A172 (cell line): ENCODE measurements around the gene SNRNP200. TPM values are rescaled to one million over a fixed set of nuclear protein-coding genes. Genes with fewer than 3 reads are reported as not detected.

Experiments
- DNase-seq: peaks from one replicate; pipeline ENCODE4 v3.0.0-alpha.2; 2015; ENCODE audit warnings: low spot score
- total RNA-seq: library from RNA; depleted of rRNA; stranded (reverse); fragments of >200 nt; shearing (Covaris generic); gene quantifications from 2 replicates; pipeline ENCODE4 v1.2.3, GENCODE V29; 2014

SNRNP200 gene
- total RNA-seq, 1 experiment from 2014 or later = 38.5 TPM

DNA sequence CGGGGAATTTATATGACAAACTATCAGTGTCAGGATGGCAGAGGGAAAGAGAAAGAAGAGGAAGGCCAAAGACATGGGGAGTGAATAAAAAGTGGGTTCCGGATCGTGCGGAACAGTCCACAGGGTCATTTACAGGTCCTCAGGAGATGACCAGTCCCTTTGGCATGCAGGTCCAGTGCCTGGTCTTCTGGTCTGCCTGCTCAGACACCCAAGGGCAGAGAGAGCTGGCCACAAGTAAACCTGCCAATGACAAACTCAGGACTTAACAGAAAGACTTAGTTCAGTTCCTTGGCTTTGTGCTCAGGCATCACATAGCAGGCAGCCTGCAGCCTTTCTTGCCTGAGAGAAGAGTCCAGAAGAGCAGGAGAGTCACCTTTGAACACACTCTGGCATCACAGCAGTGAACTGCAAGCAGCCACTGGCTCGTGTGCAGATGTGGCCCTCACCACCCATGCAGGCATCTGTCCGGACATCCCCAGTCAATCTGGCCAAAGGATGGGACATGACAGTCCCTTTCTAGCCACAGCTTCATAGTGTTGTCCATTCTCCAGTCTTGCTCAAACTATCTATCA lies 53.5 kb downstream of the SNRNP200 start:
- peak; percentile 99 for DNase-seq

DNA sequence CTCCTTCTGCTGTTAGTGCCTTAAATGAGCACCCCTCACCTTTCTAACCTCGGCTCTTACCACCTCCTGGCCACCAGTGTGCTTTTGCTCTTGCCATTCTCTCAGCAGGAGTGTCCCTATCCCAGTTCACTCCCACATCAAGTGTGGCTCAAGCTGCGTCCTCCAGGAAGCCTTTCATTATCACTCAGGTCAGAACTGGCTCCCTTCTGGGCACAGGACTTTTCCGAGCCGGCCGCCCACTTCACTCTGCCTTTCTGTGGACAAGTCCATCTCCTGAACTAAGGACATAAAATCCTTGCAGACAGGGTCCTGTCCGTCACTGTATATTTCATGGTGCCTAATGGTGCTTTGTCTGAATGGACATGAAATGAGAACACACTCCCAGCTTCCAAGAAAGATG lies 55.2 kb downstream of the SNRNP200 start:
- DNase-seq = no peak

DNA sequence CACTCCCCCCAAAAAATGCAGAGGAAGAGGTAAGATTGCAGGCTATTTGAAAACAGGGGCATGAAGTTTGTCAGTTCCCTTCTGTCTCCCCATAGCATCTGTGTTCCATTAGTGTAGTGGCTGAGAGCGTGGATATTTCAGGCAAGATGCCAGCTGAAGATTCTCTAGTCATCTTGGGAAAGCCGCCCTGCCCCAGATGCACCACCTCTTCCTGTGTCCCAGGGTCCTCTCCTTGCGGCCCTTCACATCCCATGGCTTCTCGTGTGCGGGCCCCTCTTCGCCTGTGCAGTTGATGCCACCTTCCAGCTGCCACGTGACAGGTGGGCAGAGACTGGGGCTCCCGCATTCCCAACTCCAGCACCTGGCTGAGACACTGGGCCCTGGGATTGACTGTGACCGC lies 55.7 kb downstream of the SNRNP200 start:
- DNase-seq = no peak

DNA sequence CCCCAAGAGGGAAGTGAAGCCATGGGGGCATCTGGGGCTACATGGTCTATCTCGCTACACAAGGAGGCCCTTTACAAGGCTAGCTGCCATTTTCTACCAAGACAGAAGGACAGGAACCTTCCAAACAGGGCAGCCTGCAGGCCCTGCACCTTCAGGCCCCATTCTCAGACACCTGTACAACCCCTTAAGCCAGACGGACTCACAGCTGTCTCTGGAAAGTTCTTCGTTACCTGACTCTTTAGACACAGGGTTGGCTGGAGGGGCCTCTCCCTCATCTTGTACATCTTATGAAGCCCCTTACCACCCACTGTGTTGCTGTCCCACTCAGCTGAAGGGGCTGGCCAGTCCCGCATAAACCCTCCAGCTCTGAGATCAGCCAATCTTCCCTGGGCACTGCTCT lies 56.7 kb downstream of the SNRNP200 start:
- DNase-seq = no peak

DNA sequence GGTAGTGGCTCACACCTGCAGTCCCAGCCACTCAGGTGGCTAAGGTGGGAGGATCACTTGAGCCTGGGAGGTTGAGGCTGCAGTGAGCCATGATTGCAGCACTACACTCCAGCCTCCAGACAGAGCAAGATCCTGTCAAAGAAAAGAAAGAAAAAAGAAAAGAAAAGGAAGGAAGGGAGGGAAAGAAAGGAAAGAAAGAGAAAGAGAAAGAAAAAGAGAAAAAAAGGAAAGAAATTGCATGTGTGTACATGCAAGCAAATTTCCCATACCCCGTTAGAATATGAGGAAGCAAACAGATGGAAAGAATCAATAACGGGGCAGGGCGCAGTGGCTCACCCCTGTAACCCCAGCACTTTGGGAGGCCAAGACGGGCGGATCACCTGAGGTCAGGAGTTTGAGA lies 57.5 kb downstream of the SNRNP200 start:
- no peak for DNase-seq

DNA sequence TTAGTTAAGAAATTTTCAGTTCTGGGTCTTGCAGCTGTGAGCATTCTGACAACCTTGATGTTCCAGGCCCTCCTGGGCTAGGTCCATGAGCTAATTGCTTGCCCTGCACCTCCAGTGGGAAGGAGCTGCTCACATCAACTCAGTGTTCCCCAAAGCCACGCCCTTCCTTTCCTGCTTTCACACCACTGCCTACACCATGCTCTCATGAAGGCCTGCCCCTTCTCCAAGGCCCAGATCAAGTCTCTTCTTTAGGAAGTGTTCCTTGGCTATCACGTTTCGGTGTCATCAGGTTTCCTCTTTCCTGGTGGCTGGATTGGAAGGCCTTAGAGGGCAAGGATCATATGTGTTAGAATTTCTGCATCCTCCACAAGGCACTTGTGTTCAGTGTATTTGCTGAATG lies 58.3 kb downstream of the SNRNP200 start:
- no peak for DNase-seq

DNA sequence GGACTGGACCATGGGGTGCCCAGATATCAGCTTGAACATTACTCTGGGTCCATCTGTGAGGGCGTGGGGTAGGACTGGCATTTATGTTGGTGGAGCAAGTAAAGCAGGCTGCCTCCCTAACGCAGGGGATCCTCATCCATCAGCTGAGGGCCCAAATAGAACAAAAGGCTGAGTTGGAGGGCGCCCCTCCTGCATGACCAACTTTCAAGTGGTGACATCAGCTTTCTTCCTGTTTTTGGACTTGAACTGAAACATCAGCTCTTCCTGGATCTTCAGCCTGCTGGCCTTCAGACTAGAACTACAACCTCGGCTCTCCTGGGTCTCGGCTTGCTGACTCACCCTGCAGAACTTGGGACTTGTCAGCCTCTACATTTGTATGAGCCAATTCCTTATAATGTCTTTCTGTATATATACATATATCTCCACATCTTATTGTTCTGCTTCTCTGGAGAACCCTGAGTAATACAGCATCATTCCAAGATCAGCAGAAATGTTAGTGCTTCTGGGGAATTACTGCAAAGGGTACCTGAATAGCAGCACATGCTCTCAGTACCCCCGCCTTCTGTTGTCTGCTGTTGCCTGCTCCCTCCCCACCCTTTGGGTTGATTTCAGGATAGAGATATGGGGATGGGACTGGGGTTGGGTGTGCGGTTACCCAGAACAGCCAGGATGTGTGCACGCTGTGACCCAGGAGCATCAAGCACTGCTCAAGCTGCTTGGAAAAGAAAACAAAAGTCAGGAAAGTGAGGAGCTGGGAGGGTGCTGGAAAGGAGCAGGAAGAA lies 59.5 kb downstream of the SNRNP200 start:
- no peak for DNase-seq

DNA sequence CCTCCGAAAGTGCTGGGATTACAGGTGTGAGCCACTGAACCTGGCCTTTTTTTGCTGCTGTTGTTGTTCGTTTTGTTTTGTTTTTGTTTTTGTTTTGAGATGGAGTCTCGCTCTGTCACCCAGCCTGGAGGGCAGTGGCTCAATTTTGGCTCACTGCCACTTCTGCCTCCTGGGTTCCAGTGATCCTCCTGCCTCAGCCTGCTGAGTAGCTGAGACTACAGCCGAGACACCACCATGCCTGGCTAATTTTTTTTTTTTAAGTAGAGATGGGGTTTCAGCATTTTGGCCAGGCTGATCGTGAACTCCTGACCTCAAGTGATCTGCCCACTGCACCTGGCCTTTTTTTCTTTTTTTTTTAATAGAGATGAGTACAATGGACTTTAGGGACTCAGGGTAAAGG lies 61.5 kb downstream of the SNRNP200 start:
- no peak for DNase-seq

DNA sequence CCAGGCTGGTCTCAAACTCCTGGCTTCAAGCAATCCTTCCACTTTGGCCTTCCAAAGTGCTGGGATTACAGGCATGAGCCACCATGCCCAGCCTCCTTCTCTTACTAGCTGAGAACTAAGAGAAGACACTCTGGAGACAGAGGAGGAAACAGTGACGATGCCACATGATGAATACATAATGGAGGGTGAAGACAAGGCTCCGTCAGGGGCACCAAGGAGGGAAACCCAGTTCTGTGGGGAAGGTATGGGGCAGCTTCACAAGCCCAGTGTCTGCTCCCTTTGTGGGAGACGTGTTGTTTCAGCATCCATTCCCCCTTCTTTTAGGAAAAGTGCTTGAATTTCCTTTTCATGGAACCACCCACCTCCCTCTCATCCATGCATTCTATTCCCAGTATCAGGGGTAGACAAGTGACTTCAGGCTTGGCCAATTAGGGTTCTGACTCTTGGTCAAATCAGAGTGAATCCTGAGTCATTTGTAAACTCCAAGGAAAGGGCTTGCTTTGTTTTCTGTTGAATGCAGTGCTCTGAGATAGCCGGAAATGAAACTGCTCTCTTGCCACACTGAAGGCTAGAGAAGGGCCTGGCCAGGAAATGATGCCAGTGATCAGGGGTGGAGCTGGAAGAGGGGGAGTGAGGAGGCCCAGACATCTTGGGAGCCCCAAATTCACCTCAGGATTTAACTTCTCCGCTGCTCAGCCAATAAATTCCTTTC lies 63.3 kb downstream of the SNRNP200 start:
- DNase-seq = peak; percentile 89

DNA sequence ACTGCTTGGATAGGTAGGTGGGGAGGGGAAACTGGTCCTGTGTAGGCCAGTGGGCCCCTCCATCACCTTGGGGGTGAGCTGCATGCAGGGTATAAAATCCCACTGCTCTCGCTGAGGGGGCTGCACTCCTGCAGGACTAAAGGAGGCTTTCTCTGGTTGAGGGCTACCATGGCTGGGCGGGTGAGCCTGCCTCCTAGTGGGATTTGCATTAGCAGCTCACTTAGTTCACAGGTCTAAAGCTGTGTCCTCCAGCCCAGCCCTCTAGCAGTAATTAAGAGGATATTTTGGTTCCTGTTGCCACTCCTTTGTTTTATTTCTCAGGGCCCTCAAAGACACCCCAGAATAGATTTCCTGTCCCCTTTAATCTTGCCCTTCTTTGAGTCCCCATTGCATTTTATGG lies 64.1 kb downstream of the SNRNP200 start:
- DNase-seq = no peak

DNA sequence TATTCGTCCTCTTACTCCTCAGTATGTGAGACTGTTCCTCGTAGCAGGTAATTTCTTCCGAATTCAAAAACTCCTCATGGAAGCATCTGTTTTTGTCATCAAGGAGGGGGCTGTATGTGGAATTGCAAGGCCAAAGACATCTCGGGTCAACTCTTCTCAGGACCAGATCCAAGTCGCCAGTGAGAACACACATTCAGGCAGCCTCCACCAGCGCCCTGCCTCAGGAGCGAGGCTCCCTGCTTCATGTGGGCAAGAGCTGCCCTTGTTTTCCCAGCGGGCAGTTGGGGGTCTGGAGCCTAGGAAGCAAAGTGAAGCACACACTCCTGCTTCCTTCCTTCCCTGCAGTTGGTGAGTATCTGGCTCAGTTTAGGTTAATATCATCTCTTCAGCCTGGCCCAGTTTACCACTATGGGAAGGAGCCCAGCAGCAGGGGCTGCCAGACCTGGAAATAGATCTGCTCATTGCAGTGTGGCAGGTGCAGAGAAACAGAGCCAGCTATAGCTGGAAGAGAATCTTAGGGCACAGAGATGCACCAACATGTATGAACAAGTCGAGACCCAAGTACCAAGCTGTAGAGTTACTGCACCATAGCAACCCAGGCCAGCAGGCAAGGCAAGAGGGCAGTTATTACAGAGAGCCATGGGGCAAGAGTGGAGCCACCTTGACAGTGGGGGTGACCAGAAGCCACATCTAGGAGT lies 64.9 kb downstream of the SNRNP200 start:
- DNase-seq = no peak

DNA sequence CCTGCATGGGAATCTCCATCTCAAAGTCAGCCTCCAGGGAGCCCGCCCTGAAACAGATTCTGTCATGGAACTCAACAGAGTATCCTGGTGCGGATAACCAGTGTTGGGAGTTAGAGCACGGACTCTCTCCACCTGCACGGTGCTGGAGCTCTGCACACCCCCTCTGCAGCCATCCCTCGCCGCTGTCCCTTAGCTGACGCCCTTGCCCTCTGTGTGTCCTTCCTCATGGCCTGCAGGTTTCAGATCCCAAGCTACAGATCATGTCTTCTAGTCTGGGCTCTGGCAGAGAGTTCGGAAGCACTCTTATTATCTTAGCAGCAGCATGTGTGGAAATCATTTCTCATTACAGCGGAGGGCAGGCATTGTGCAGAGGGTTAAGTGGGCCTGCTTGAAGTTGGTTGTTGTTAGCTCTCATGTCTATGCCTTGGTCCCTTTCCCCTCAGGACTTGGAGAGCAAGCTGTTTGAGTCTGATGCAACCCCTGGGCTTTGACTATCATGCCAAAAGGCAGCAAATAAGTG lies 65.5 kb downstream of the SNRNP200 start:
- DNase-seq = no peak

DNA sequence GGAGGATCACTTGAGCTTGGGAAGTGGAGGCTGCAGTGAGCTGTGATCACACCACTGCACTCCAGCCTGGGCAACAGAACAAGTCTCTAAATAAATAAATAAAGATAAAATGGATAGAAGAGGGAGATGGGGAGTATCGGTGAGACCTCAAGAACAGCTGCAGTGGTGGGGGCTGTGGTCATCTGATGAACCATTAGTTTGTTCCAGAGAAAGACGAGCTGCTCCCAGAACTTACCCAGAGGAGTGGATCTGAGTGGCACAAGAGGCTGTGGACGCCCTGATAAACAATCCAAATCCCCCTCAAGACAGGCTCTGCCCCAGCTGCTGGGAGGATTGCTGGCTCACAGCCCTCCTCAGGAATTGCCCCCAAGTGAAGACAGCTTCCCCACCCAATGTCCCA lies 66.3 kb downstream of the SNRNP200 start:
- no peak for DNase-seq

DNA sequence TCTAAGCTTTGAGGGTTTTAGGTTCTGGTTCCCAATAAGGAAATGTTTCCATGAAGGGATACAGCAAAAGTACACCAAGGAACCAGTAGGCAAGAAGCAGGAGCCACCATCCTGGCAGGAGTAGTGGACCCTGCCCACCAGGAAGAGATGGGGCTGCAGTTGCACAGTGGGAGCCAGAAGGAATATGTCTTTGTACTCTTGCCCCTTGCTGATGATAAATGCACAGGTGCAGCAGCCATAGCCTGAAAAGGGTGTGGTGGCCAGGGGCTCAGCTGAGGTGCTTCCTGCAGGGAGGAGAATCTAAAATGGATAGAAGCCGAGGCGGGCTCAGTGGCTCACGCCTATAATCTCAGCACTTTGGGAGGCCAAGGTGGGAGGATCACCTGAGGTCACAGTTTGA lies 67.1 kb downstream of the SNRNP200 start:
- no peak for DNase-seq

DNA sequence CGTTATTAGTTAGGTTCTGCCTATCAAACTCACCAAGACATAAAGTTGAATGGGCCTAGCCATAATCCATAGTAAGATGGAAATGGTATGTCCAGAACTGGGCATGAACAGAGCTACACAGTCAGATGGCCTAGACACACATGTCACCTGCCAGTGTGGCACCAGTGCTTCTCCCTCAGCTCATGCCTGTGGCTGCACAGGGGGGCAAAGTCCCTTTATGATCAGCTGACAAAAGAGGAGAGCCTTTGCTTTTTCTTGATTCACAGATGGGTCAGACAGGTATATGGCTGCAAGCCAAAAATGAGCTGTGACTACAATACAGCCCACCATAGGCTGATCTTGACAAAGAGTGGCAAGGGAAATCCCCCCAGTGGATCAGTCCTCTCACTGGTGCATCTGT lies 68.5 kb downstream of the SNRNP200 start:
- no peak for DNase-seq

DNA sequence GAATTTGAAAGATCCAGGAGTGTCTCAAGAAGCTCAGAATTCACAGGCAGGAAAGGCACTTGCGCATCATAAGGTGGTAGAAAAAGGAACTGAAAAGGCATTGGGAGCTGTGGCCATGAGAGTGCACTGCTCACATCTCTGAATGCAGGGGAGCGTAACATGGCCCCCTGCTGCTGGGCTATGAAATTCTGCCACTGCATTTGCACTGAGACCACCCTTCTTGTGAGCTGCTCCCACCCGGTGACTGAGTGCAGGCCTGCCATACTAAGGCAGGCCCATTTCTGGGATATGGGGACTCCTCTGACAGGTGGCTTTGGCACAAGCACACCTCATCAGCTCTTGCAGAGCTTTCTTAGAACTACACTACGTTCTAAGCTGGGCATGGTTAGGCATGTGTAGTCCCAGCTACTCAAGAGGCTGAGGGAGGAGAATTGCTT lies 71.4 kb downstream of the SNRNP200 start:
- no peak for DNase-seq

DNA sequence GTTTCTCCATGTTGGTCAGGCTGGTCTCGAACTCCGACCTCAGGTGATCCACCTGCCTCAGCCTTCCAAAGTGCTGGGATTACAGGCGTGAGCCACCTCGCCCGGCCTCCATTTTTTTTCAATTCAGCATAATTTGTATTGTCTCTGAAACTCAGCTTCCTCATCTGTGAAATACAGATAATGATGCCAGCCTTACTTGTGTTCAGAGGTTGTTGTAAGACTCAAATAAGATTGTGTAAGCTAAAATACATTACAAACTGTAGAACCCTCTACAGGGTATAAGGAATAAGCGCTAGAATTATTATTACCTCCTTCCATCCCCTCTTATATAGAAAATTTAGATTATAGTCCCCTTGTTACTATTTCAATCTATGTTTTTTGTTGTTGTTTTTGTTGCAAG lies 71.9 kb downstream of the SNRNP200 start:
- no peak for DNase-seq

DNA sequence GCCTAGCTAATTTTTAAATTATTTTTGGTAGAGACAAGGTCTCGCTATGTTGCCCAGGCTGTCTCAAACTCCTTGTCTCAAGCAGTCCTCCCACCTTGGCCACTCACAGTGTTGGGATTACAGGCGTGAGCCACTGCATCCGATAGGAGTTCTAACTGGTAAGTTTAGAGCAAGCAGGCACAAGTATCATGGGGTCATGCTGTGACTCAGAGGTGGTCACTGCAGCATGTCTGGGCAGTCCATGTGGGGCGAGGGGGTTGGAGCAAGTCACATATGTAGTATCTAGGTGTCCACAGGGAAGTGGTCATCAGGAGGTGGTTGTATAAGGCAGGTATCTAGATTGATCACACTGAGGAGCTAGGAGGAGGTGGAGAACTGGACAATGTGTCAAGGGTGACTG lies 74.0 kb downstream of the SNRNP200 start:
- no peak for DNase-seq

DNA sequence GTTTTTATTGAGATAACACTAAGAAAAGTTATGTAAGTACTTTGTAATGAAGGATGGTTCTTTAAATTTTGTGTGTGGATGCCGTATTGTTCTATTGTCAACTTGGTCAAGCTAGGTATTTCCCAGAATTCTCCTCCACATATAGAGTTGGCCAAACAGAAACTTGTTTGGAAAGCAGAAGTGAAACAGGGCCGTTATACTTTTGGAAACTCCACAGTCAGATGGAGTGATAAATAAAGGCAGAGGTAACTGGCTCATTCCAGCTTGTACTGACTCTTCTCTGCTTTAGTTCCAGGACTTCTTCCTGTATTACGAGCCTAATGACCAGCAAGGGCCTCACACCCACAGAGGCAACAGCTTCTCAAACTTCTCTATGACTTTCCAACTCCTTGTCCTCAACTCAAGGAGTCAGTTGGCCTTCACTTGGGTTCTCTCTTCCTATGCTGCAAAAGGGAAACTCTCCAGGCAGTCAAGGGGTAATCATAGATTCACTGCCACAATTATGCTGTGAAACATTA lies 80.3 kb downstream of the SNRNP200 start:
- no peak for DNase-seq
